Measurements from ENCODE around the gene TMEM161B.
"Not testable (repeated sequence)": the region's sequence is repeated elsewhere in the genome, so short reads cannot be mapped to it uniquely, and the experiment has no call there.

TMEM161B gene

GRCh38 chr5:88269222-88269771, 652 bp upstream of the TMEM161B start:
- H3K4me3 ChIP-seq (ENCODE audit: low read depth, low read length), result peak overlapping the region; percentile 99

GRCh38 chr5:88264565-88264964, 4.1 kb downstream of the TMEM161B start:
- not testable (repeated sequence) for H3K4me3 ChIP-seq (ENCODE audit: low read depth, low read length); DNase-seq (ENCODE audit: low read depth)

More at GRCh38 chr5:88269222-88269771, 652 bp upstream of the TMEM161B start:
- no peak for TF ChIP-seq MYC (IDR thresholded peaks at IDR 0.05; ENCODE audit: low read depth, low read length)
- TF ChIP-seq POLR2A (IDR thresholded peaks at IDR 0.05; ENCODE audit: extremely low read depth, insufficient read length), result no peak
- no peak for TF ChIP-seq MAX (IDR thresholded peaks at IDR 0.05; ENCODE audit: low read depth, low read length)
- TF ChIP-seq CTCF (IDR thresholded peaks at IDR 0.05; ENCODE audit: low read depth, low read length), result no peak
- peak; percentile 41 for DNase-seq (ENCODE audit: low read depth)

- TF ChIP-seq MAX (IDR thresholded peaks at IDR 0.05; ENCODE audit: low read depth, low read length), result no peak
- TF ChIP-seq CTCF (IDR thresholded peaks at IDR 0.05; ENCODE audit: low read depth, low read length), result no peak
- no peak for TF ChIP-seq POLR2A (IDR thresholded peaks at IDR 0.05; ENCODE audit: extremely low read depth, insufficient read length)
- no peak for TF ChIP-seq MYC (IDR thresholded peaks at IDR 0.05; ENCODE audit: low read depth, low read length)
These were observed 5.3 kb downstream of the TMEM161B start for GRCh38 chr5:88263349-88263748.

GRCh38 chr5:88262116-88262515, 6.5 kb downstream of the TMEM161B start:
- no peak for DNase-seq (ENCODE audit: low read depth)
- no peak overlapping the region for H3K4me3 ChIP-seq (ENCODE audit: low read depth, low read length)
- TF ChIP-seq CTCF (IDR thresholded peaks at IDR 0.05; ENCODE audit: low read depth, low read length), result no peak
- TF ChIP-seq MYC (IDR thresholded peaks at IDR 0.05; ENCODE audit: low read depth, low read length), result no peak
- TF ChIP-seq POLR2A (IDR thresholded peaks at IDR 0.05; ENCODE audit: extremely low read depth, insufficient read length), result no peak
- TF ChIP-seq MAX (IDR thresholded peaks at IDR 0.05; ENCODE audit: low read depth, low read length), result no peak

More at GRCh38 chr5:88263349-88263748, 5.3 kb downstream of the TMEM161B start:
- DNase-seq (ENCODE audit: low read depth), result no peak
- H3K4me3 ChIP-seq (ENCODE audit: low read depth, low read length), result no peak overlapping the region

- TF ChIP-seq POLR2A (IDR thresholded peaks at IDR 0.05; ENCODE audit: extremely low read depth, insufficient read length), result no peak
- TF ChIP-seq MAX (IDR thresholded peaks at IDR 0.05; ENCODE audit: low read depth, low read length), result no peak
- TF ChIP-seq CTCF (IDR thresholded peaks at IDR 0.05; ENCODE audit: low read depth, low read length), result no peak
- no peak for TF ChIP-seq MYC (IDR thresholded peaks at IDR 0.05; ENCODE audit: low read depth, low read length)
- DNase-seq (ENCODE audit: low read depth), result no peak
- H3K4me3 ChIP-seq (ENCODE audit: low read depth, low read length), result no peak overlapping the region
These were observed 10.0 kb downstream of the TMEM161B start for GRCh38 chr5:88258636-88259035.

GRCh38 chr5:88256872-88257271, 11.8 kb downstream of the TMEM161B start:
- no peak for DNase-seq (ENCODE audit: low read depth)
- TF ChIP-seq POLR2A (IDR thresholded peaks at IDR 0.05; ENCODE audit: extremely low read depth, insufficient read length) (no peak), MAX (IDR thresholded peaks at IDR 0.05; ENCODE audit: low read depth, low read length) (no peak), MYC (IDR thresholded peaks at IDR 0.05; ENCODE audit: low read depth, low read length) (no peak), CTCF (IDR thresholded peaks at IDR 0.05; ENCODE audit: low read depth, low read length) (no peak)
- no peak overlapping the region for H3K4me3 ChIP-seq (ENCODE audit: low read depth, low read length)
